HCEC 1CT (cell line): ENCODE results near the gene CHD5.
"Not testable (repeated sequence)": the region's sequence is repeated elsewhere in the genome, so short reads cannot be mapped to it uniquely, and the experiment has no call there.

ENCODE experiments used
- DNase-seq: peaks from one replicate; pipeline ENCODE4 v3.0.0-alpha.2; 2017

The CHD5 gene

GRCh38 chr1:6080469-6080868 is 99.7 kb downstream of the CHD5 start:
- no peak for DNase-seq

- no peak for DNase-seq
Measured at GRCh38 chr1:6077919-6078318, 102.2 kb downstream of the CHD5 start.

GRCh38 chr1:6077506-6077905 is 102.6 kb downstream of the CHD5 start:
- DNase-seq, result no peak

- DNase-seq, result not testable (repeated sequence)
Measured at GRCh38 chr1:6077061-6077460, 103.1 kb downstream of the CHD5 start.

GRCh38 chr1:6075748-6076147 is 104.4 kb downstream of the CHD5 start:
- DNase-seq, result peak; percentile 8

- no peak for DNase-seq
Measured at GRCh38 chr1:6074192-6074901, 105.8 kb downstream of the CHD5 start.

- DNase-seq, result no peak
Measured at GRCh38 chr1:6073480-6074053, 106.6 kb downstream of the CHD5 start.

- DNase-seq, result no peak
Measured at GRCh38 chr1:6072774-6073479, 107.2 kb downstream of the CHD5 start.

GRCh38 chr1:6071219-6071618 is 108.9 kb downstream of the CHD5 start:
- no peak for DNase-seq

- DNase-seq, result no peak
Measured at GRCh38 chr1:6070450-6070974, 109.6 kb downstream of the CHD5 start.

- no peak for DNase-seq
Measured at GRCh38 chr1:6069573-6069972, 110.5 kb downstream of the CHD5 start.

GRCh38 chr1:6068932-6069331 is 111.2 kb downstream of the CHD5 start:
- no peak for DNase-seq

- DNase-seq, result no peak
Measured at GRCh38 chr1:6068073-6068472, 112.0 kb downstream of the CHD5 start.

GRCh38 chr1:6066680-6067079 is 113.4 kb downstream of the CHD5 start:
- DNase-seq, result no peak

GRCh38 chr1:6065093-6065858 is 114.8 kb downstream of the CHD5 start:
- no peak for DNase-seq

- not testable (repeated sequence) for DNase-seq
Measured at GRCh38 chr1:6063532-6064053, 116.5 kb downstream of the CHD5 start.

GRCh38 chr1:6062670-6063069 is 117.5 kb downstream of the CHD5 start:
- no peak for DNase-seq

- no peak for DNase-seq
Measured at GRCh38 chr1:6059866-6060265, 120.3 kb downstream of the CHD5 start.

- DNase-seq, result no peak
Measured at GRCh38 chr1:6057170-6057845, 122.8 kb downstream of the CHD5 start.

- DNase-seq, result no peak
Measured at GRCh38 chr1:6056572-6056948, 123.6 kb downstream of the CHD5 start.

- no peak for DNase-seq
Measured at GRCh38 chr1:6054596-6054995, 125.5 kb downstream of the CHD5 start.

- DNase-seq, result no peak
Measured at GRCh38 chr1:6053206-6053546, 126.9 kb downstream of the CHD5 start.
